Adipocyte (in vitro differentiated cells): Measurements from ENCODE around the gene BLOC1S4.

Experiments used
- DNase-seq: peaks from one replicate; pipeline ENCODE4 v3.0.0-alpha.2; 2015; ENCODE audit warnings: low read depth
- H3K27me3 ChIP-seq: replicated peaks from 2 replicates; pipeline ENCODE4 v1.7.0; 2013; ENCODE audit warnings: mild to moderate bottlenecking, low read length, moderate library complexity; ENCODE audit not compliant: control insufficient read depth, insufficient read depth
- H3K36me3 ChIP-seq: 2 replicates; pipeline ENCODE4 v1.7.0; 2013; ENCODE audit warnings: low read length, mild to moderate bottlenecking, moderate library complexity; ENCODE audit not compliant: control insufficient read depth, insufficient read depth, severe bottlenecking
- H3K4me1 ChIP-seq: 2 replicates; pipeline ENCODE4 v1.7.0; 2013; ENCODE audit warnings: mild to moderate bottlenecking, low read length, moderate library complexity; ENCODE audit not compliant: control insufficient read depth, insufficient read depth
- H3K4me3 ChIP-seq: 2 replicates; pipeline ENCODE4 v1.7.0; 2013; ENCODE audit warnings: mild to moderate bottlenecking, low read length, moderate library complexity
- H3K9ac ChIP-seq: 2 replicates; pipeline ENCODE4 v1.7.0; 2013; ENCODE audit warnings: mild to moderate bottlenecking, low read length, moderate library complexity
- H3K9me3 ChIP-seq: 2 replicates; pipeline ENCODE4 v1.7.0; 2013; ENCODE audit warnings: mild to moderate bottlenecking, low read length, moderate library complexity; ENCODE audit not compliant: control insufficient read depth

Gene BLOC1S4

GRCh38 chr4:6705646-6706045 lies 10.3 kb upstream of the BLOC1S4 start:
- peaks cover 9% of the 10 kb centered on the region for H3K36me3 ChIP-seq
- H3K4me3 ChIP-seq = no peak overlapping the region
- H3K9ac ChIP-seq = no peak overlapping the region
- peaks cover 3% of the 10 kb centered on the region for H3K9me3 ChIP-seq
- H3K27me3 ChIP-seq = no peaks in the 10 kb centered on the region
- H3K4me1 ChIP-seq = peaks cover 38% of the 10 kb centered on the region
- no peak for DNase-seq

- Histone ChIP-seq H3K9me3 (peaks cover 3% of the 10 kb centered on the region), H3K36me3 (peaks cover 9% of the 10 kb centered on the region), H3K4me1 (peaks cover 38% of the 10 kb centered on the region), H3K4me3 (no peak overlapping the region), H3K9ac (no peak overlapping the region), H3K27me3 (no peaks in the 10 kb centered on the region)
- no peak for DNase-seq
Measured at GRCh38 chr4:6706173-6706572, 9.8 kb upstream of the BLOC1S4 start.

GRCh38 chr4:6709230-6710114 lies 6.5 kb upstream of the BLOC1S4 start, which contains the start of gene MRFAP1L1:
Gene MRFAP1L1, minus strand, starts transcription at chr4:6709865. Its CDS starts 236 bp downstream, at chr4:6709629.
- DNase-seq = peak; percentile 99
- H3K9me3 ChIP-seq = no peaks in the 10 kb centered on the region
- peaks cover 28% of the 10 kb centered on the region for H3K4me1 ChIP-seq
- H3K4me3 ChIP-seq = peak within 1 kb of the TSS; percentile 98
- no peaks in the 10 kb centered on the region for H3K27me3 ChIP-seq
- peaks cover 7% of the 10 kb centered on the region for H3K36me3 ChIP-seq
- peak within 1 kb of the TSS; percentile 96 for H3K9ac ChIP-seq

DNA sequence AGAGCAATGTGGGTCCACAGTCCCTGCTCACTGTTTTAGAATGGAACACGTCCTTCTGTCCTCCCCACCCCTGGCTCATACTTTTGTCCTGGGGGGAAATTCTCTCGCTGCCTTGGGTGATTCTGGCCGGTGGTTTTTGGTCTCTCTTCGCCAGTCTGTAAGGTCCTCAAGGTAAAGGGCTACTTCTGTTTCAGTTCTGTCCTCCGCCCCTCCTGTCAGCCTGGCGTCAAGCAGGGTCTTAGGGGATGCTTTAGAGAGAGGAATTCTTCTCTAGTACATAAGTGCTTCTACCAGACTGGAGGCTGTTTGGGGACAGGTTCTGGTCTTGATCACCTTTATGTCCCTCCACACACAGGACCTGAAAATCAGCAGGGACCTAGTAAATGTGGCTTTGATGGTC lies 5.7 kb upstream of the BLOC1S4 start:
- Histone ChIP-seq H3K4me3 (peak overlapping the region; percentile 98), H3K4me1 (peaks cover 27% of the 10 kb centered on the region), H3K9ac (peak overlapping the region; percentile 96), H3K27me3 (no peaks in the 10 kb centered on the region), H3K9me3 (no peaks in the 10 kb centered on the region), H3K36me3 (peaks cover 7% of the 10 kb centered on the region)
- DNase-seq = peak; percentile 38

GRCh38 chr4:6710996-6711395 lies 5.0 kb upstream of the BLOC1S4 start:
- Histone ChIP-seq H3K36me3 (peaks cover 7% of the 10 kb centered on the region), H3K9ac (no peak overlapping the region), H3K4me3 (no peak overlapping the region), H3K9me3 (no peaks in the 10 kb centered on the region), H3K27me3 (no peaks in the 10 kb centered on the region), H3K4me1 (peaks cover 32% of the 10 kb centered on the region)
- DNase-seq = no peak

DNA sequence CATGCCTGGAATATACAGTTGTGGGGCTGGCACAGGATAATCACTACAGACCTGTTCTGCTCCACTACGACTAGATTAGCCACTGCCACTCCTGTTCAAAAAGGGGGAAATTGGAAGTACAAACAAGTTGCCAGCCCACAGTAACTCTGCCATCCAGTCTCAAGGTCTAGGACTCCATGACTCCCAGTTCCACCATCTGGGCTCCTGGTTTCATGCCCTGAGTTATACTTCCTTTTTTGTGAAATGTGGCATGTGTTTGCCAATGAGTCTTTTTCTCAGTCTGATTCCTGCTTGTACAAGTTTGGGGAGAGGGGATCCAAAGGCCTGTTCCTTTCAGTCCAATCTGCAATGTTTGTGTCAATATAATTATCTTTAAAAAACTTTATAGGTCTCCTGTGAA lies 1.0 kb upstream of the BLOC1S4 start:
- Histone ChIP-seq H3K4me3 (no peak overlapping the region), H3K9ac (no peak overlapping the region), H3K4me1 (peaks cover 26% of the 10 kb centered on the region), H3K9me3 (no peaks in the 10 kb centered on the region), H3K36me3 (no peaks in the 10 kb centered on the region), H3K27me3 (no peaks in the 10 kb centered on the region)
- DNase-seq = no peak

- Histone ChIP-seq H3K9me3 (no peaks in the 10 kb centered on the region), H3K36me3 (no peaks in the 10 kb centered on the region), H3K9ac (peak overlapping the region; percentile 94), H3K27me3 (no peaks in the 10 kb centered on the region), H3K4me1 (peaks cover 20% of the 10 kb centered on the region), H3K4me3 (peak overlapping the region; percentile 88)
- no peak for DNase-seq
Measured at GRCh38 chr4:6715704-6716017, 313 bp upstream of the BLOC1S4 start.

DNA sequence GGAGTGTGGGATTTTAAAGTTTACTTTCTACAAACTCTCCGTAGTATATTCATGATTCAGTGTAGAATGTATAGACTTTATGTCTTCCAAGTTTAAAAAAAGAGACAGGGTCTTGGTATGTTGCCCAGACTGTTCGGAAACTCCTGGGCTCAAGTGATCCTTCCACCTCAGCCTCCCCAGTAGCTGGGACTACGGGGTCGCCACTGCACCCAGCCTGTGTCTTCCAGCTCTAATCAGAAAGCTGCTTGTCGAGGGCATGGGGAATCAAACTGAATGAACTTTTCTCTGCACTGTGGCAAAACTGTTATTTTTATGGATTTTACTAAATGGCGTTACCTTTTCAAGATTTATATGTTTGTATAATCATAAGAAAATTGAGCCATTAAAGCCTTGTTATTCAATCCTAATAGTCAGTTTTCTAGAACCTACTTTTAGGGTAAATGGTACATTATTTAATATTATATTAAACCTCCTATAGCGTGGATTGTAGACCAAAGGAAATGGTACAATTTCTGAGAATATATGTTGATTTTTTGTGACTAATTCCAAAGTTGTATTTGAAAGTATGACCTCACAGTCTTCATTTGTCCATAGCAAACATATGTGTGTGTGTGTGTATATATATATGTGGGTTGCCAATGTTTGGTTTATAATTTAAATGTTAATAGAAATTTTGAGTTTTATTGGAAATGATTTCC lies 1.1 kb downstream of the BLOC1S4 start:
- peak; percentile 30 for DNase-seq
- no peaks in the 10 kb centered on the region for H3K9me3 ChIP-seq

DNA sequence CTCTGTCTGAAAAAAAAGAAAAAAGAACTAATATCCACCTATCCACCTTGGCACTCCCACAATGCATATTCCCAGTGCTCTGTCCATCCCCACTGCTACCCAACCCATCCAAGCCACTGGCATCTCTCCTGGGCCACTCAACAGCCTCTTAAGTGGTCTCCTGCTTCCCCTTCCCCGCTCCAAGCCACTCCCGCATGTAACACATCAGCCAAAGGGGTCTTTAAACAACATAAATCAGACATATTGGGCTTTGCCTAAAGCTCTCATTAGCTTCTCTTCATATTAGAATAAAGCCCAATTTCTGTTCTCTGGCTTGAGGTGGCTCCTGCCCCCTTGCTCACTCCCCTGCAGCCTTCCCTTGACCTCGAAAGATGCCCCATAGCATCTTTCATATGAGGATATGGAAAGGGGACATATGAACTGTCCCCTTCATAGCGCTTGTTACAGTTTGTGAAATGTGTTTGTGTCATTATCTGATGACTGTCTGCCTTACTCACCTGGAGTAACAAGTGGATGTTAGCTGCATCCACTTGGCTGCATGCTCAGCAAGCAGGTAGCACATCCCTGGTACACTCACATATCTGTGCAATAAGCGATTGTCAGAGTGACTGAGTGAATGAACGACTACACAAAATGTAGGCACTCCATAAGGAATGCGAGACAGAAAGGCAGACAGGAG lies 3.1 kb downstream of the BLOC1S4 start:
- H3K9ac ChIP-seq = no peak overlapping the region
- no peaks in the 10 kb centered on the region for H3K27me3 ChIP-seq
- H3K36me3 ChIP-seq = no peaks in the 10 kb centered on the region
- peaks cover 21% of the 10 kb centered on the region for H3K4me1 ChIP-seq
- DNase-seq = no peak
- no peak overlapping the region for H3K4me3 ChIP-seq
- H3K9me3 ChIP-seq = no peaks in the 10 kb centered on the region

More for the DNA sequence above, 1.1 kb downstream of the BLOC1S4 start:
- H3K4me3 ChIP-seq = peak overlapping the region; percentile 88
- peak overlapping the region; percentile 94 for H3K9ac ChIP-seq
- H3K27me3 ChIP-seq = no peaks in the 10 kb centered on the region
- H3K4me1 ChIP-seq = peaks cover 20% of the 10 kb centered on the region
- H3K36me3 ChIP-seq = no peaks in the 10 kb centered on the region

GRCh38 chr4:6719611-6720179 lies 3.7 kb downstream of the BLOC1S4 start:
- H3K4me3 ChIP-seq = no peak overlapping the region
- DNase-seq = no peak
- peak overlapping the region; percentile 40 for H3K9ac ChIP-seq
- no peaks in the 10 kb centered on the region for H3K36me3 ChIP-seq
- H3K9me3 ChIP-seq = no peaks in the 10 kb centered on the region
- peaks cover 27% of the 10 kb centered on the region for H3K4me1 ChIP-seq
- no peaks in the 10 kb centered on the region for H3K27me3 ChIP-seq

GRCh38 chr4:6720202-6720699 lies 4.3 kb downstream of the BLOC1S4 start:
- H3K4me1 ChIP-seq = peaks cover 30% of the 10 kb centered on the region
- H3K27me3 ChIP-seq = no peaks in the 10 kb centered on the region
- no peaks in the 10 kb centered on the region for H3K9me3 ChIP-seq
- H3K36me3 ChIP-seq = no peaks in the 10 kb centered on the region
- peak overlapping the region; percentile 40 for H3K9ac ChIP-seq
- peak; percentile 93 for DNase-seq
- no peak overlapping the region for H3K4me3 ChIP-seq
